22Rv1 (cell line): Measurements from ENCODE around the gene ZIC4.

Experiments
- H3K27ac ChIP-seq: fragments of 450-650 bp; 2 replicates; pipeline ENCODE4 v1.5.1; 2017
- ZFX ChIP-seq: fragments of 450-650 bp; IDR thresholded peaks from 2 replicates; pipeline ENCODE4 v1.6.1; 2017; ENCODE audit warnings: antibody characterized with exemption, borderline replicate concordance
- TF ChIP-seq, protein P1 (sequence below): fragments of 450-650 bp; IDR thresholded peaks from 2 replicates; pipeline ENCODE4 v1.5.1; 2017; ENCODE audit warnings: mild to moderate bottlenecking

ZIC4 gene

DNA sequence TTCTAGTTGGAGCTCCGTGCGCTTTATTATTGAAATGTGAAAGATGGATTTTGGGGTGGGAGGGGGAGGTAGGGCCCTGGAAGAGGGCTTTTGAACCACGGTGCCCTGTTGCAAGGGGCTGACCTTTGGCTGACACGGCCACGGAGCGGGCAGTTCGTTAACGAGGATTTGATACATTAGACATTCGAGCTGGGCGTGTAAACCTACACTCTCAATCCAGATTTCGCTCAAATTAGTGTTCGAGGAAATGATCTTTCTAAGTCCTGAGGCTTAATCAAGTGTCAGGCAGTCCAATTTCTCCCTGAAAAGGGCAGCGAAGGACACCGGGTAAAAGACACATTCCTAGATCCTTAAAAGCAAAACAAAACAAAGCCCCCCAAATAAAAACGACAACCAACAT lies 15.9 kb upstream of the ZIC4 start:
- no peak overlapping the region for H3K27ac ChIP-seq
- TF ChIP-seq, protein P1, sequence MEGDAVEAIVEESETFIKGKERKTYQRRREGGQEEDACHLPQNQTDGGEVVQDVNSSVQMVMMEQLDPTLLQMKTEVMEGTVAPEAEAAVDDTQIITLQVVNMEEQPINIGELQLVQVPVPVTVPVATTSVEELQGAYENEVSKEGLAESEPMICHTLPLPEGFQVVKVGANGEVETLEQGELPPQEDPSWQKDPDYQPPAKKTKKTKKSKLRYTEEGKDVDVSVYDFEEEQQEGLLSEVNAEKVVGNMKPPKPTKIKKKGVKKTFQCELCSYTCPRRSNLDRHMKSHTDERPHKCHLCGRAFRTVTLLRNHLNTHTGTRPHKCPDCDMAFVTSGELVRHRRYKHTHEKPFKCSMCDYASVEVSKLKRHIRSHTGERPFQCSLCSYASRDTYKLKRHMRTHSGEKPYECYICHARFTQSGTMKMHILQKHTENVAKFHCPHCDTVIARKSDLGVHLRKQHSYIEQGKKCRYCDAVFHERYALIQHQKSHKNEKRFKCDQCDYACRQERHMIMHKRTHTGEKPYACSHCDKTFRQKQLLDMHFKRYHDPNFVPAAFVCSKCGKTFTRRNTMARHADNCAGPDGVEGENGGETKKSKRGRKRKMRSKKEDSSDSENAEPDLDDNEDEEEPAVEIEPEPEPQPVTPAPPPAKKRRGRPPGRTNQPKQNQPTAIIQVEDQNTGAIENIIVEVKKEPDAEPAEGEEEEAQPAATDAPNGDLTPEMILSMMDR: no peak
- no peak for TF ChIP-seq ZFX

DNA sequence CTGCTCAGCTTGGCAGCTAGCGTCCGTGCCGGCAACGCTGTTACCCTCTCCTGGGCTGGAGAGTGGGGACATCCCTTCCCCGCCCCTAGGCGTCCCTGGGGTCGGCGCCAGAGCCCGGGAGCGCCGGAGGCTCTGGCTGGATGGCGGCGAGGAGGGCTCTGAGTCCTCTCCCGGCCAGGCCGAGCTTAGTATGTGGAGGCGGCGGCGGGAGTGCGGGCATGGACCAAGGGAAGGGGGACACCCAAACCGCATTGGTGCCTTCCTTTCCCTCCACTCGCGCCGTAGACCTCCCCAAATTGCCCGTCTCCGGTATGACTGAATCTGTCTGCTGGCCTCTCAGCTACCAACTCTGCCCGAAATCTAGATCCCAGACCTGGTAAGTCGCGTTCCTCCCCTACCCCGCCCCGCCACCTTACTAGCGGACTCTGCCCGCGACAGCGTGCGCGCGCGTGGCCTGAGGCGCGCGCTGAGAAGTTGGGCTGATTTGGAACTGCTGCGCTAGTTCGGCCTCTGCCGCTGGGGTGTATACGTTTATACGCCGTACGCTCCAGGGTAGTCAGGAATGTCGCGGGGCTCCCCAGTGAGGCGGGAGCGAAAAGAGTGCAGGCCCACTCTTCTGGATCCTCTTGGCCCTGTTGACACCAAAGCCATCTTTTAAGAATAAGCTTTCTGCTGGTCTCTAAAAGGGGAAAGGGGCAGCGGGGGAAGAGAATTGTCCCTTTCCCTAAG lies 15.0 kb upstream of the ZIC4 start:
- H3K27ac ChIP-seq: no peak overlapping the region
- no peak for TF ChIP-seq ZFX
- TF ChIP-seq, protein P1: no peak

DNA sequence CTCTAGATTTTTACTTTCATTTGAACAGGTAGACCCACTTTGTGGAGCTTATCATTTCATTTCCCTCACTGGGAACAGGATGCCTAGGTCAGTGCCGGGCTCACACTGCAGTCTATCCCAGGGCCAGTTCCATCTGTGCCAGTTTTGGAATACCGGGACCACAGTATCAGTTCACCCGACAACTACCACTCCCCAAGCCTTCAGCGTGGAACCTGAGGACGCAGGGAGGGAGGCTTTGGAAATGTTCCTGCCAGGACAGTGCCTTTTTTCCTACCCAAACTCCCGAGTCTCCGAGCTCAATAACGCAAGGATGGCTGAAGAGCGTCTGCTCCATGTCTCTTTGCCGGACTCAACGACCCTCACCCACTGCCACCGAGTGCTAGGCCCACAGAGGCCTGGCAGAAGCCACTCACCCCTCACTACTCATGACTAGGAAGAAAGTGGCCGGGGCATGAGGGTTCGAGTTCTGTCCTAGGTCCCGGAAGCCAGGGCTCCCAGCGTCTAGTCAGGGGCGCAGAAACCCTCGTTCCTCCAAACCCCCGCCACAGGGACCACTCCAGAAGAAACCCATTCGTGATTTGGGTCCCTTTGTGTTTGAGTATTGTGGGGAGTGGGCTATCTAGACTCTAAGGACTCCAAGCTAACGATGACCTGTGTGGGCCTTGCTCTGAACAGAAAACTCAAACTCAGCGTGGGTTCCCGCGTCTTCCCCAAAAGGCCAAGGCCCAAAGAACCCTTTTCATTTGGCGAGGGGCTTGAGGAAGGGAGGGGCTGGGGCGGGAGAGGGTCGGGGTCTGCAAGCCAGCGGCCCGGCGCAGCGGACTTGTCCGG lies 14.2 kb upstream of the ZIC4 start:
- H3K27ac ChIP-seq: no peak overlapping the region
- TF ChIP-seq ZFX: no peak

GRCh38 chr3:147419781-147420224 lies 13.5 kb upstream of the ZIC4 start:
- TF ChIP-seq, protein P1: no peak
- no peak for TF ChIP-seq ZFX
- no peak overlapping the region for H3K27ac ChIP-seq

- H3K27ac ChIP-seq: no peak overlapping the region
- TF ChIP-seq, protein P1: no peak
- TF ChIP-seq ZFX: no peak
These were observed 12.7 kb upstream of the ZIC4 start for GRCh38 chr3:147418808-147419701.

GRCh38 chr3:147418371-147418781 lies 12.0 kb upstream of the ZIC4 start:
- H3K27ac ChIP-seq: no peak overlapping the region
- TF ChIP-seq, protein P1: no peak
- TF ChIP-seq ZFX: no peak

- no peak overlapping the region for H3K27ac ChIP-seq
- TF ChIP-seq, protein P1: no peak
- TF ChIP-seq ZFX: no peak
These were observed 11.4 kb upstream of the ZIC4 start for GRCh38 chr3:147417551-147418295.
